H1 (cell line): ENCODE results near the gene PTGER3. TPM values are rescaled to one million over a fixed set of nuclear protein-coding genes. Genes with fewer than 3 reads are reported as not detected.
A peak's percentile ranks its signal among the peaks of the same experiment; 100 is the strongest.

Experiments used
- CTCF ChIA-PET: fragments of 300-600 bp; sonication (Branson Sonifier 250); formaldehyde crosslinking; loops from one replicate; lab custom pipeline; 2021; ENCODE audit not compliant: partially characterized antibody; lab: Charles Lee
- POLR2A ChIA-PET: fragments of 300-600 bp; sonication (Branson Sonifier 250); formaldehyde crosslinking; loops from one replicate; lab custom pipeline; 2021; ENCODE audit warnings: inconsistent platforms; ENCODE audit not compliant: partially characterized antibody; lab: Charles Lee
- DNase-seq, 2 experiments: peaks; one replicate each; pipeline versions ENCODE4 v3.0.0 to v3.0.0-alpha.2; 2010 to 2022; ENCODE audit warnings: low spot score in 2 of 2, low read depth in 1 of 2, mixed read lengths in 1 of 2
- FAIRE-seq: peaks from 2 replicates; lab custom pipeline; 2011; peaks lifted over from hg19 to GRCh38; lab: Jason Lieb, UNC
- H2AFZ ChIP-seq: 2 replicates; pipeline ENCODE4 v1.8.1; 2012; ENCODE audit warnings: low read length, inconsistent platforms
- H2AK5ac ChIP-seq: 2 replicates; pipeline ENCODE4 v1.6.1; 2013; ENCODE audit warnings: low read depth, low read length
- H2BK120ac ChIP-seq: replicated peaks from 2 replicates; pipeline ENCODE3; 2013; ENCODE audit warnings: low read depth, low read length, inconsistent platforms
- H2BK12ac ChIP-seq: 2 replicates; pipeline ENCODE4 v1.6.1; 2013; ENCODE audit warnings: low read depth, low read length
- H2BK15ac ChIP-seq: 2 replicates; pipeline ENCODE4 v1.6.1; 2013; ENCODE audit warnings: low read length
- H2BK20ac ChIP-seq: 2 replicates; pipeline ENCODE4 v1.6.1; 2013; ENCODE audit warnings: low read length
- H2BK5ac ChIP-seq: 2 replicates; pipeline ENCODE4 v1.6.1; 2013; ENCODE audit warnings: low read depth, low read length
- H3K14ac ChIP-seq: 2 replicates; pipeline ENCODE4 v1.6.1; 2013; ENCODE audit warnings: inconsistent platforms; ENCODE audit not compliant: insufficient read length
- H3K18ac ChIP-seq: 2 replicates; pipeline ENCODE4 v1.6.1; 2013; ENCODE audit warnings: low read length; ENCODE audit errors: extremely low read depth
- H3K23ac ChIP-seq: 2 replicates; pipeline ENCODE4 v1.6.1; 2013; ENCODE audit warnings: inconsistent platforms; ENCODE audit not compliant: insufficient read length
- H3K23me2 ChIP-seq: 2 replicates; pipeline ENCODE4 v1.6.1; 2013; ENCODE audit warnings: low read depth, low read length
- H3K27ac ChIP-seq: 2 replicates; pipeline ENCODE4 v1.6.1; 2011; ENCODE audit warnings: low read depth, low read length, inconsistent platforms
- H3K27me3 ChIP-seq, 4 experiments: replicated peaks in 1 of 4; 1 replicate in 1 of 4; 2 replicates in 3 of 4; pipeline versions ENCODE4 v1.6.1 to v1.8.1; 2011 to 2013; ENCODE audit warnings: low read length in 3 of 4, mild to moderate bottlenecking in 3 of 4, inconsistent platforms in 2 of 4, mixed read lengths in 2 of 4, moderate library complexity in 1 of 4; ENCODE audit not compliant: control insufficient read depth in 3 of 4, insufficient read depth in 3 of 4; ENCODE audit errors: extremely low read depth in 1 of 4
- H3K36me3 ChIP-seq, 4 experiments: 2 replicates each; pipeline versions ENCODE4 v1.6.1 to v1.8.1; 2011 to 2013; ENCODE audit warnings: mild to moderate bottlenecking in 4 of 4, low read length in 3 of 4, moderate library complexity in 2 of 4, control low read depth in 1 of 4, inconsistent platforms in 1 of 4; ENCODE audit not compliant: insufficient read depth in 4 of 4, control insufficient read depth in 2 of 4
- H3K4ac ChIP-seq: replicated peaks from 2 replicates; pipeline ENCODE3; 2013; ENCODE audit warnings: low read length, low read depth, mixed read lengths, inconsistent platforms; ENCODE audit not compliant: insufficient read length
- H3K4me1 ChIP-seq, 4 experiments: replicated peaks in 1 of 4; 1 replicate in 1 of 4; 2 replicates in 3 of 4; pipeline versions ENCODE4 v1.6.1 to v1.8.1; 2011 to 2013; ENCODE audit warnings: low read length in 3 of 4, inconsistent platforms in 2 of 4, mixed read lengths in 1 of 4; ENCODE audit not compliant: insufficient read depth in 4 of 4, control insufficient read depth in 3 of 4
- H3K4me2 ChIP-seq, 2 experiments: 2 replicates each; pipeline versions ENCODE4 v1.6.1 to v1.8.1; 2011 to 2013; ENCODE audit warnings: low read depth in 2 of 2, low read length in 2 of 2, control low read depth in 1 of 2, inconsistent platforms in 1 of 2, mild to moderate bottlenecking in 1 of 2; ENCODE audit not compliant: insufficient read depth in 1 of 2
- H3K4me3 ChIP-seq, 4 experiments: fragments of 200-600, 300-600 bp in 1 of 4; sonication (generic), shearing (Covaris generic), sonication (Bioruptor Twin) in 1 of 4; 2 replicates each; pipeline versions ENCODE4 v1.5.1 to v1.8.1; 2011 to 2016; ENCODE audit warnings: low read length in 4 of 4, low read depth in 3 of 4, control low read depth in 2 of 4, inconsistent platforms in 2 of 4, mild to moderate bottlenecking in 2 of 4, mixed read lengths in 1 of 4, moderate library complexity in 1 of 4; ENCODE audit not compliant: insufficient read depth in 2 of 4; ENCODE audit errors: extremely low read depth in 1 of 4
- H3K56ac ChIP-seq: replicated peaks from 2 replicates; pipeline ENCODE3; 2013; ENCODE audit warnings: low read depth, mild to moderate bottlenecking, mixed read lengths, low read length, inconsistent platforms; ENCODE audit not compliant: insufficient read length
- H3K79me1 ChIP-seq: 2 replicates; pipeline ENCODE4 v1.6.1; 2013; ENCODE audit warnings: low read depth, low read length, control low read depth
- H3K79me2 ChIP-seq, 2 experiments: 2 replicates each; pipeline versions ENCODE4 v1.6.1 to v1.8.1; 2012 to 2013; ENCODE audit warnings: low read length in 2 of 2, mild to moderate bottlenecking in 2 of 2, inconsistent platforms in 1 of 2; ENCODE audit not compliant: insufficient read depth in 2 of 2, control insufficient read depth in 1 of 2
- H3K9ac ChIP-seq, 4 experiments: replicated peaks in 1 of 4; 1 replicate in 1 of 4; 2 replicates in 3 of 4; pipeline versions ENCODE4 v1.6.1 to v1.8.1; 2011 to 2013; ENCODE audit warnings: low read depth in 3 of 4, low read length in 3 of 4, control low read depth in 2 of 4, mild to moderate bottlenecking in 2 of 4, moderate library complexity in 2 of 4, inconsistent platforms in 1 of 4; ENCODE audit errors: extremely low read depth in 1 of 4
- H3K9me3 ChIP-seq, 2 experiments: 2 replicates each; pipeline versions ENCODE4 v1.6.1 to v1.8.1; 2012 to 2013; ENCODE audit warnings: mild to moderate bottlenecking in 2 of 2, moderate library complexity in 2 of 2, control low read depth in 1 of 2, inconsistent platforms in 1 of 2, low read depth in 1 of 2, low read length in 1 of 2, mixed read lengths in 1 of 2; ENCODE audit not compliant: insufficient read depth in 2 of 2
- H4K20me1 ChIP-seq, 2 experiments: replicated peaks in 1 of 2; 2 replicates each; pipeline versions ENCODE3 to v1.8.1; 2011 to 2013; ENCODE audit warnings: inconsistent platforms in 2 of 2, low read length in 2 of 2, mild to moderate bottlenecking in 1 of 2; ENCODE audit not compliant: insufficient read depth in 2 of 2, control insufficient read depth in 1 of 2
- H4K5ac ChIP-seq: 2 replicates; pipeline ENCODE4 v1.6.1; 2013; ENCODE audit warnings: low read length, low read depth, mixed read lengths, inconsistent platforms; ENCODE audit not compliant: insufficient read length
- H4K8ac ChIP-seq: 2 replicates; pipeline ENCODE4 v1.8.0; 2013; ENCODE audit warnings: mild to moderate bottlenecking, moderate library complexity, low read length, inconsistent platforms; ENCODE audit not compliant: insufficient read depth; ENCODE audit errors: extremely low read depth
- H4K91ac ChIP-seq: replicated peaks from 2 replicates; pipeline ENCODE3; 2013; ENCODE audit warnings: low read length, mixed read lengths, inconsistent platforms; ENCODE audit not compliant: insufficient read length
- CHD1 ChIP-seq: IDR thresholded peaks from 2 replicates; pipeline ENCODE4 v1.6.1; 2012; ENCODE audit warnings: low read depth, low read length, improper control_type of control experiment
- EZH2 ChIP-seq: fragments of 200-600 bp; sonication (generic); IDR thresholded peaks from 2 replicates; pipeline ENCODE4 v1.7.1; 2012; ENCODE audit warnings: low read depth, mild to moderate bottlenecking, moderate library complexity, low read length, inconsistent platforms; ENCODE audit not compliant: severe bottlenecking
- JUN ChIP-seq: IDR thresholded peaks from 2 replicates; pipeline ENCODE4 v1.6.1; 2011; ENCODE audit warnings: low read depth, mild to moderate bottlenecking, improper control_type of control experiment, low read length
- KDM4A ChIP-seq: IDR thresholded peaks from one replicate; pipeline ENCODE4 v1.7.1; 2012; ENCODE audit warnings: low read depth, mild to moderate bottlenecking, moderate library complexity, low read length, inconsistent platforms; ENCODE audit not compliant: severe bottlenecking
- PHF8 ChIP-seq: fragments of 200-600 bp; sonication (generic); conservative IDR thresholded peaks from 2 replicates; pipeline ENCODE4 v1.7.1; 2012; ENCODE audit warnings: low read depth, mild to moderate bottlenecking, inconsistent platforms, low read length, moderate library complexity
- POLR2A ChIP-seq, 2 experiments: IDR thresholded peaks; 1 replicate in 1 of 2; 2 replicates in 1 of 2; pipeline ENCODE4 v1.6.1; 2011; ENCODE audit warnings: low read depth in 2 of 2, low read length in 2 of 2, mild to moderate bottlenecking in 2 of 2; ENCODE audit errors: control extremely low read depth in 1 of 2
- RXRA ChIP-seq: IDR thresholded peaks from 2 replicates; pipeline ENCODE4 v1.6.1; 2011; ENCODE audit warnings: low read depth, mild to moderate bottlenecking, low read length, moderate library complexity; ENCODE audit not compliant: insufficient read depth
- SUZ12 ChIP-seq: fragments of 200-600 bp; sonication (generic); IDR thresholded peaks from 2 replicates; pipeline ENCODE4 v1.6.1; 2012; ENCODE audit warnings: mild to moderate bottlenecking, inconsistent platforms, low read length, moderate library complexity, mixed read lengths
- WGBS, 2 experiments: shearing (Covaris generic) in 1 of 2; methylation state at CpG; one replicate each; pipeline versions ENCODE4 v1.1.6 to v1.1.7; 2013 to 2015; ENCODE audit warnings: low lambda C conversion rate in 2 of 2, mixed read lengths in 2 of 2, inconsistent platforms in 1 of 2, low coverage in 1 of 2, missing lambda C conversion rate in 1 of 2; ENCODE audit not compliant: insufficient replicate concordance in 2 of 2, insufficient coverage in 1 of 2, insufficient read length in 1 of 2; ENCODE audit errors: extremely low coverage in 1 of 2, missing lambda C conversion rate in 1 of 2; 5-methylcytosine and 5-hydroxymethylcytosine counted together
- long read RNA-seq, 2 experiments: library from RNA in 1 of 2; library from capped mRNA in 1 of 2; stranded (forward); transcript quantifications; one replicate each; pipeline ENCODE4 v2.0.0, GENCODE V29; 2021; ENCODE audit warnings: inconsistent platforms in 1 of 2
- polyA minus RNA-seq, 3 experiments: library from RNA; depleted of rRNA, polyadenylated mRNA; stranded (reverse); fragments of >200 nt; gene quantifications; 1 replicate in 2 of 3; 2 replicates in 1 of 3; pipeline ENCODE4 v1.2.3, GENCODE V29; 2011
- polyA plus RNA-seq, 7 experiments: library from polyadenylated mRNA; depleted of rRNA in 3 of 7; stranded (reverse) in 5 of 7; unstranded in 2 of 7; fragments of >200 nt in 5 of 7; fragments of 200-250 nt in 2 of 7; gene quantifications; 1 replicate in 5 of 7; 2 replicates in 1 of 7; 4 replicates in 1 of 7; pipeline versions ENCODE4 v1.2.1 to v1.2.3, GENCODE V29; 2011 to 2013; ENCODE audit warnings: missing spikeins in 2 of 7, mixed read lengths in 2 of 7
- total RNA-seq: library from RNA; stranded (reverse); fragmentation: NEBNext Ultra II Directional; extraction: Animal tissue kit (Norgen Biotek cat#: 25700); gene quantifications from 2 replicates; pipeline ENCODE4 v1.2.1, GENCODE V29; 2021

PTGER3 gene
- 0.82 and 1.2 TPM in 2 replicates for total RNA-seq
- 0.38 and 0.71 TPM in 2 replicates for polyA plus RNA-seq (2011; rRNA removed)
- 0.23 TPM for polyA plus RNA-seq (2011; cell fraction: cytosol; rRNA removed)
- polyA plus RNA-seq (2011; cell fraction: nucleus; rRNA removed): 1.2 TPM
- 0.19 to 0.54 TPM (median 0.35 TPM) in 4 replicates for polyA plus RNA-seq (2012, experiment 1 of 2)
- polyA plus RNA-seq (2012, experiment 2 of 2): 0.04 TPM
- polyA plus RNA-seq (2013, experiment 1 of 2): 0.57 TPM
- 0.50 TPM for polyA plus RNA-seq (2013, experiment 2 of 2)
- polyA minus RNA-seq (2011; rRNA and poly(A)+ RNA removed): 0.61 and 0.73 TPM in 2 replicates
- 0.15 TPM for polyA minus RNA-seq (2011; cell fraction: cytosol; rRNA and poly(A)+ RNA removed)
- 2.3 TPM for polyA minus RNA-seq (2011; cell fraction: nucleus; rRNA and poly(A)+ RNA removed)
- long read RNA-seq, experiment 1, partial matches to known transcripts: 0 of 3 reads
- long read RNA-seq, experiment 1, other reads (novel, unspliced or antisense): 2 of 3 reads
- long read RNA-seq, experiment 2: 0 reads

DNA sequence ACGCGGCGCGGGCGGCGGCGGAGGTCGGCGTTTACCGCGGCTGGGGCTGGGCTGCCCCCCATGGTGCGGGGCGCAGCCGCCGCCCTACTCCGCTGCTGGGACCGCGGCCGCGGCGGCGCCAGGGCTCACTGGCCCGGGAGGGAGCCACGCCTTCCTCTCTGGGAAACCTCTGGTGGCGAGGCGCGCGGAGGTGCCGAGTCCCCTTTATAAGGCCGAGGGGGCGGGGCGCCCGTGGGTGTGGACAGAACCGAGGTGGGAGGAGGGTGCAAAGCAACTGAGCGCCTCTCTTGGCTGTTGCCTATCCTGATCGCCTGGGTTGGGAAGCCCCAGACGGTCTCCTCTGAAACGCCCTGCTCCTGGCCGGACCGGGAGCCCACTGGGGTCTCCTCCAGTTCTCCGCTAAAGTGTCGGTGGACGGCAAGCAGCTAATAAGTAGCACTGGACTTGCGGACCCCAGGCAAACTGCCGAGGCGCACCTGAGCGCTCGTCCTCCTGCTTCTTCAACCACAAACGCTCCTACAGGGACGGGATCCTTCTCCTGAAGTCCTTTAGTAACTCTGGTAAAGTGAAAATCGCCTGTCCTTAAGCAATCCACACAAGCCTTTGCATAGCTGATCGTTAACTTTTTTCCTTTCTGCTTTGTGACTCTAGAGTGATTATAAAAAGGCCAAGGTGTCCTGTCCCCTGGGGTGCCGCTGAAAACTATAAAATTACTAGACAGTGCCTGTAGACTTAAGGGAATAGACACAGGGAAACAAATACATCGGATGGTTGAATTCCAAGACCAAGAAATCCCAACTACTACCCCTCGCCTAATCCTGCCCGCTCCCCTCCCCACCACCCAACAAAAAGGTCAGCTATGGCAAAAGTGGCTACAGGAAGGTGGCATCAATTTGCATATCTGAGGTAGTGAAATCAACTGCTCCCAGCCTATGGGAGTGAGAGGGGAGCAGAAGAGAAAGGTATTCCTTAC, at the start of gene PTGER3:
PTGER3 (minus strand) TSS at position 182 of the 973 bp plus-strand sequence. CDS start 239 bp downstream, outside the sequence.
- Histone ChIP-seq H2AFZ (peak within 1 kb of the TSS; percentile 100), H4K20me1 (no peaks in the 10 kb centered on the region), H2BK12ac (peak within 1 kb of the TSS; percentile 99), H4K5ac (no peak within 1 kb of the TSS), H2AK5ac (no peak within 1 kb of the TSS), H3K23ac (no peak within 1 kb of the TSS), H3K79me2 (no peaks in the 10 kb centered on the region), H3K9ac (peak within 1 kb of the TSS in 2 of 4 experiments; percentile 39 to 47; a peak in 5 of 7 replicates), H2BK120ac (no peak within 1 kb of the TSS), H3K23me2 (peaks cover 10% of the 10 kb centered on the region; the same call in 1 of the 2 replicates), H3K79me1 (no peaks in the 10 kb centered on the region), H4K8ac (peak within 1 kb of the TSS; percentile 92), H3K9me3 (no peaks in the 10 kb centered on the region), H3K27me3 (peaks cover 17 to 28% (median 21%) of the 10 kb centered on the region in 4 experiments), H3K27ac (no peak within 1 kb of the TSS), H2BK15ac (peak within 1 kb of the TSS; percentile 54; the same call in 1 of the 2 replicates), H3K4me3 (peak within 1 kb of the TSS; percentile 38 to 69 (median 63)), H2BK5ac (peak within 1 kb of the TSS; percentile 31; the same call in 1 of the 2 replicates), H3K18ac (peak within 1 kb of the TSS; percentile 78), H3K14ac (no peak within 1 kb of the TSS), H3K56ac (no peak within 1 kb of the TSS), H3K36me3 (no peaks in the 10 kb centered on the region), H3K4ac (no peak within 1 kb of the TSS), H3K4me1 (peaks cover 0 to 7% (median 3%) of the 10 kb centered on the region in 4 experiments; a peak in 4 of 7 replicates), H3K4me2 (peak within 1 kb of the TSS; percentile 84 to 100), H4K91ac (peak within 1 kb of the TSS; percentile 95), H2BK20ac (peak within 1 kb of the TSS; percentile 6; the same call in 1 of the 2 replicates)
- peak in 1 of 2 experiments; percentile 82 for DNase-seq
- FAIRE-seq: no peak
- POLR2A ChIA-PET: interaction anchor here (0.8 to 0.9 kb wide), 2 partner anchors 10 to 637 kb away, joined by 3 read pairs; partner anchors contain the start of gene CTH
- CTCF ChIA-PET: interaction anchor here (0.7 to 1.1 kb wide), 4 partner anchors 13 to 482 kb away, joined by 3 read pairs; no protein-coding TSS in a partner anchor
- 8% methylated on average over 31 of the region's 56 CpGs; no CpG with 5 or more reads in 1 of the 2 experiments for WGBS, 2 experiments
- TF ChIP-seq JUN (no peak), SUZ12 (peak; percentile 56), RXRA (no peak), PHF8 (0 out of 2 replicates have a peak, but pooled peaks have one; percentile 22), POLR2A (IDR thresholded peaks at IDR 0.05; ENCODE audit: control extremely low read depth in 1 of 2, low read depth in 2 of 2, low read length in 2 of 2) (0 out of 3 replicates have a peak, but pooled peaks of 1 of the 2 experiments have one; percentile 29), EZH2 (peak; percentile 24), KDM4A (peak; percentile 10), CHD1 (no peak)
